H1 (cell line): ENCODE measurements around the gene ELP4. TPM values are rescaled to one million over a fixed set of nuclear protein-coding genes. Genes with fewer than 3 reads are reported as not detected.

Source experiments
- CTCF ChIA-PET: fragments of 300-600 bp; sonication (Branson Sonifier 250); formaldehyde crosslinking; loops from one replicate; lab custom pipeline; 2021; ENCODE audit not compliant: partially characterized antibody; lab: Charles Lee
- POLR2A ChIA-PET: fragments of 300-600 bp; sonication (Branson Sonifier 250); formaldehyde crosslinking; loops from one replicate; lab custom pipeline; 2021; ENCODE audit warnings: inconsistent platforms; ENCODE audit not compliant: partially characterized antibody; lab: Charles Lee
- DNase-seq, 2 experiments: peaks; one replicate each; pipeline versions ENCODE4 v3.0.0 to v3.0.0-alpha.2; 2010 to 2022; ENCODE audit warnings: low spot score in 2 of 2, low read depth in 1 of 2, mixed read lengths in 1 of 2
- FAIRE-seq: peaks from 2 replicates; lab custom pipeline; 2011; peaks lifted over from hg19 to GRCh38; lab: Jason Lieb, UNC
- H2AFZ ChIP-seq: 2 replicates; pipeline ENCODE4 v1.8.1; 2012; ENCODE audit warnings: low read length, inconsistent platforms
- H2AK5ac ChIP-seq: 2 replicates; pipeline ENCODE4 v1.6.1; 2013; ENCODE audit warnings: low read depth, low read length
- H2BK120ac ChIP-seq: replicated peaks from 2 replicates; pipeline ENCODE3; 2013; ENCODE audit warnings: low read depth, low read length, inconsistent platforms
- H2BK12ac ChIP-seq: 2 replicates; pipeline ENCODE4 v1.6.1; 2013; ENCODE audit warnings: low read depth, low read length
- H2BK15ac ChIP-seq: 2 replicates; pipeline ENCODE4 v1.6.1; 2013; ENCODE audit warnings: low read length
- H2BK20ac ChIP-seq: 2 replicates; pipeline ENCODE4 v1.6.1; 2013; ENCODE audit warnings: low read length
- H2BK5ac ChIP-seq: 2 replicates; pipeline ENCODE4 v1.6.1; 2013; ENCODE audit warnings: low read depth, low read length
- H3K14ac ChIP-seq: 2 replicates; pipeline ENCODE4 v1.6.1; 2013; ENCODE audit warnings: inconsistent platforms; ENCODE audit not compliant: insufficient read length
- H3K18ac ChIP-seq: 2 replicates; pipeline ENCODE4 v1.6.1; 2013; ENCODE audit warnings: low read length; ENCODE audit errors: extremely low read depth
- H3K23ac ChIP-seq: 2 replicates; pipeline ENCODE4 v1.6.1; 2013; ENCODE audit warnings: inconsistent platforms; ENCODE audit not compliant: insufficient read length
- H3K23me2 ChIP-seq: 2 replicates; pipeline ENCODE4 v1.6.1; 2013; ENCODE audit warnings: low read depth, low read length
- H3K27ac ChIP-seq: 2 replicates; pipeline ENCODE4 v1.6.1; 2011; ENCODE audit warnings: low read depth, low read length, inconsistent platforms
- H3K27me3 ChIP-seq, 4 experiments: replicated peaks in 1 of 4; 1 replicate in 1 of 4; 2 replicates in 3 of 4; pipeline versions ENCODE4 v1.6.1 to v1.8.1; 2011 to 2013; ENCODE audit warnings: low read length in 3 of 4, mild to moderate bottlenecking in 3 of 4, inconsistent platforms in 2 of 4, mixed read lengths in 2 of 4, moderate library complexity in 1 of 4; ENCODE audit not compliant: control insufficient read depth in 3 of 4, insufficient read depth in 3 of 4; ENCODE audit errors: extremely low read depth in 1 of 4
- H3K36me3 ChIP-seq, 4 experiments: 2 replicates each; pipeline versions ENCODE4 v1.6.1 to v1.8.1; 2011 to 2013; ENCODE audit warnings: mild to moderate bottlenecking in 4 of 4, low read length in 3 of 4, moderate library complexity in 2 of 4, control low read depth in 1 of 4, inconsistent platforms in 1 of 4; ENCODE audit not compliant: insufficient read depth in 4 of 4, control insufficient read depth in 2 of 4
- H3K4ac ChIP-seq: replicated peaks from 2 replicates; pipeline ENCODE3; 2013; ENCODE audit warnings: low read length, low read depth, mixed read lengths, inconsistent platforms; ENCODE audit not compliant: insufficient read length
- H3K4me1 ChIP-seq, 4 experiments: replicated peaks in 1 of 4; 1 replicate in 1 of 4; 2 replicates in 3 of 4; pipeline versions ENCODE4 v1.6.1 to v1.8.1; 2011 to 2013; ENCODE audit warnings: low read length in 3 of 4, inconsistent platforms in 2 of 4, mixed read lengths in 1 of 4; ENCODE audit not compliant: insufficient read depth in 4 of 4, control insufficient read depth in 3 of 4
- H3K4me2 ChIP-seq, 2 experiments: 2 replicates each; pipeline versions ENCODE4 v1.6.1 to v1.8.1; 2011 to 2013; ENCODE audit warnings: low read depth in 2 of 2, low read length in 2 of 2, control low read depth in 1 of 2, inconsistent platforms in 1 of 2, mild to moderate bottlenecking in 1 of 2; ENCODE audit not compliant: insufficient read depth in 1 of 2
- H3K4me3 ChIP-seq, 4 experiments: fragments of 200-600, 300-600 bp in 1 of 4; sonication (generic), shearing (Covaris generic), sonication (Bioruptor Twin) in 1 of 4; 2 replicates each; pipeline versions ENCODE4 v1.5.1 to v1.8.1; 2011 to 2016; ENCODE audit warnings: low read length in 4 of 4, low read depth in 3 of 4, control low read depth in 2 of 4, inconsistent platforms in 2 of 4, mild to moderate bottlenecking in 2 of 4, mixed read lengths in 1 of 4, moderate library complexity in 1 of 4; ENCODE audit not compliant: insufficient read depth in 2 of 4; ENCODE audit errors: extremely low read depth in 1 of 4
- H3K56ac ChIP-seq: replicated peaks from 2 replicates; pipeline ENCODE3; 2013; ENCODE audit warnings: low read depth, mild to moderate bottlenecking, mixed read lengths, low read length, inconsistent platforms; ENCODE audit not compliant: insufficient read length
- H3K79me1 ChIP-seq: 2 replicates; pipeline ENCODE4 v1.6.1; 2013; ENCODE audit warnings: low read depth, low read length, control low read depth
- H3K79me2 ChIP-seq, 2 experiments: 2 replicates each; pipeline versions ENCODE4 v1.6.1 to v1.8.1; 2012 to 2013; ENCODE audit warnings: low read length in 2 of 2, mild to moderate bottlenecking in 2 of 2, inconsistent platforms in 1 of 2; ENCODE audit not compliant: insufficient read depth in 2 of 2, control insufficient read depth in 1 of 2
- H3K9ac ChIP-seq, 4 experiments: replicated peaks in 1 of 4; 1 replicate in 1 of 4; 2 replicates in 3 of 4; pipeline versions ENCODE4 v1.6.1 to v1.8.1; 2011 to 2013; ENCODE audit warnings: low read depth in 3 of 4, low read length in 3 of 4, control low read depth in 2 of 4, mild to moderate bottlenecking in 2 of 4, moderate library complexity in 2 of 4, inconsistent platforms in 1 of 4; ENCODE audit errors: extremely low read depth in 1 of 4
- H3K9me3 ChIP-seq, 2 experiments: 2 replicates each; pipeline versions ENCODE4 v1.6.1 to v1.8.1; 2012 to 2013; ENCODE audit warnings: mild to moderate bottlenecking in 2 of 2, moderate library complexity in 2 of 2, control low read depth in 1 of 2, inconsistent platforms in 1 of 2, low read depth in 1 of 2, low read length in 1 of 2, mixed read lengths in 1 of 2; ENCODE audit not compliant: insufficient read depth in 2 of 2
- H4K20me1 ChIP-seq, 2 experiments: replicated peaks in 1 of 2; 2 replicates each; pipeline versions ENCODE3 to v1.8.1; 2011 to 2013; ENCODE audit warnings: inconsistent platforms in 2 of 2, low read length in 2 of 2, mild to moderate bottlenecking in 1 of 2; ENCODE audit not compliant: insufficient read depth in 2 of 2, control insufficient read depth in 1 of 2
- H4K5ac ChIP-seq: 2 replicates; pipeline ENCODE4 v1.6.1; 2013; ENCODE audit warnings: low read length, low read depth, mixed read lengths, inconsistent platforms; ENCODE audit not compliant: insufficient read length
- H4K8ac ChIP-seq: 2 replicates; pipeline ENCODE4 v1.8.0; 2013; ENCODE audit warnings: mild to moderate bottlenecking, moderate library complexity, low read length, inconsistent platforms; ENCODE audit not compliant: insufficient read depth; ENCODE audit errors: extremely low read depth
- H4K91ac ChIP-seq: replicated peaks from 2 replicates; pipeline ENCODE3; 2013; ENCODE audit warnings: low read length, mixed read lengths, inconsistent platforms; ENCODE audit not compliant: insufficient read length
- ASH2L ChIP-seq: fragments of 200-600, 300-600 bp; sonication (generic); IDR thresholded peaks from one replicate; pipeline ENCODE4 v1.7.1; 2017; ENCODE audit warnings: low read length
- CTBP2 ChIP-seq: IDR thresholded peaks from 2 replicates; pipeline ENCODE4 v1.7.0; 2011; ENCODE audit warnings: borderline replicate concordance, mild to moderate bottlenecking, moderate library complexity, mixed read lengths, low read length; ENCODE audit not compliant: insufficient read depth, insufficient read length
- EZH2 ChIP-seq: fragments of 200-600 bp; sonication (generic); IDR thresholded peaks from 2 replicates; pipeline ENCODE4 v1.7.1; 2012; ENCODE audit warnings: low read depth, mild to moderate bottlenecking, moderate library complexity, low read length, inconsistent platforms; ENCODE audit not compliant: severe bottlenecking
- KDM4A ChIP-seq: IDR thresholded peaks from one replicate; pipeline ENCODE4 v1.7.1; 2012; ENCODE audit warnings: low read depth, mild to moderate bottlenecking, moderate library complexity, low read length, inconsistent platforms; ENCODE audit not compliant: severe bottlenecking
- POLR2A ChIP-seq, 2 experiments: IDR thresholded peaks; 1 replicate in 1 of 2; 2 replicates in 1 of 2; pipeline ENCODE4 v1.6.1; 2011; ENCODE audit warnings: low read depth in 2 of 2, low read length in 2 of 2, mild to moderate bottlenecking in 2 of 2; ENCODE audit errors: control extremely low read depth in 1 of 2
- RAD21 ChIP-seq, 2 experiments: IDR thresholded peaks in 1 of 2; conservative IDR thresholded peaks in 1 of 2; 2 replicates each; pipeline ENCODE4 v1.6.1; 2011; ENCODE audit warnings: low read depth in 2 of 2, low read length in 2 of 2, improper control_type of control experiment in 1 of 2, inconsistent platforms in 1 of 2, mild to moderate bottlenecking in 1 of 2, moderate library complexity in 1 of 2
- RBBP5 ChIP-seq: IDR thresholded peaks from 2 replicates; pipeline ENCODE4 v1.7.1; 2012; ENCODE audit warnings: low read depth, mild to moderate bottlenecking, inconsistent platforms, low read length, moderate library complexity, borderline replicate concordance
- RNF2 ChIP-seq: fragments of 200-900, 300-1000 bp; sonication (generic); IDR thresholded peaks from 2 replicates; pipeline ENCODE4 v1.7.1; 2016; ENCODE audit warnings: borderline replicate concordance, low read depth, mild to moderate bottlenecking, antibody characterized with exemption, low read length; ENCODE audit not compliant: poor library complexity, severe bottlenecking; ENCODE audit errors: missing control alignments
- SUZ12 ChIP-seq: fragments of 200-600 bp; sonication (generic); IDR thresholded peaks from 2 replicates; pipeline ENCODE4 v1.6.1; 2012; ENCODE audit warnings: mild to moderate bottlenecking, inconsistent platforms, low read length, moderate library complexity, mixed read lengths
- TBP ChIP-seq: IDR thresholded peaks from 2 replicates; pipeline ENCODE4 v1.6.1; 2011; ENCODE audit warnings: low read depth, low read length, improper control_type of control experiment
- WGBS, 2 experiments: shearing (Covaris generic) in 1 of 2; methylation state at CpG; one replicate each; pipeline versions ENCODE4 v1.1.6 to v1.1.7; 2013 to 2015; ENCODE audit warnings: low lambda C conversion rate in 2 of 2, mixed read lengths in 2 of 2, inconsistent platforms in 1 of 2, low coverage in 1 of 2, missing lambda C conversion rate in 1 of 2; ENCODE audit not compliant: insufficient replicate concordance in 2 of 2, insufficient coverage in 1 of 2, insufficient read length in 1 of 2; ENCODE audit errors: extremely low coverage in 1 of 2, missing lambda C conversion rate in 1 of 2; 5-methylcytosine and 5-hydroxymethylcytosine counted together
- polyA plus RNA-seq, 7 experiments: library from polyadenylated mRNA; depleted of rRNA in 3 of 7; stranded (reverse) in 5 of 7; unstranded in 2 of 7; fragments of >200 nt in 5 of 7; fragments of 200-250 nt in 2 of 7; gene quantifications; 1 replicate in 5 of 7; 2 replicates in 1 of 7; 4 replicates in 1 of 7; pipeline versions ENCODE4 v1.2.1 to v1.2.3, GENCODE V29; 2011 to 2013; ENCODE audit warnings: missing spikeins in 2 of 7, mixed read lengths in 2 of 7
- total RNA-seq: library from RNA; stranded (reverse); fragmentation: NEBNext Ultra II Directional; extraction: Animal tissue kit (Norgen Biotek cat#: 25700); gene quantifications from 2 replicates; pipeline ENCODE4 v1.2.1, GENCODE V29; 2021

The ELP4 gene
- total and polyA plus RNA-seq, 2 of the 8 experiments (the other 6 are each of a cell fraction or from before 2014, with no cell fraction given): 14.0 to 18.6 TPM

DNA sequence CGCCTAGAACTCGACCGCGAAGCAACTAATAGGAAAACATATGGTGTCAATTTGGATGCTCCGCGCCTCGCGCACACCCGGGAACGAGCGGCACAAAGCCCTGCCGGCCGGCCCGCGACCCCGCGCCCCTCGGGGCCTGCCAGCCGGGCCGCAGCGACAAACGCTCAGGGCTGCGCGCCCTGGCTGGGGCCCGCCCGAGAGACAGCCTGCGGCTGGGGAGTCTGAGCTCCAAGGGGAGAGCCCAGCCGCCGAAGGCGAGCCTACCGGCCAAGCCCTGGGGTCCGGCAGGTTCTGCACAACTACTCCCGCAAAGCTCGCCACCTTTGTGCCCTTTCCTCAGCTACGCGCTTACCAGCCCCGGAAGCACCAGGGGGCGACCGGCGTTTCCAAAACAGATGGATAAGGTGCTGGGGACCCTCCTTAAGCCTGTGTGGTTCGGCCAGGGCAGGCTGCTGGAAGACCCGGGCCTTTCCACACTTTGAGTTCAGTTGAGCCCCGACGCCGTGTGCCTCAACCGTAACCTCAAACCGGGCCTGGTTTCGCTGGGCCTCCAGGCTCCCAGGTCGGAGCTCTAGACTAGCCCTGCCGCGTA lies 295.6 kb downstream of the ELP4 start:
- H4K91ac ChIP-seq: no peak overlapping the region
- H3K14ac ChIP-seq: no peak overlapping the region
- H4K5ac ChIP-seq: no peak overlapping the region
- H2BK12ac ChIP-seq: no peak overlapping the region; the same call in 1 of the 2 replicates
- H3K9ac ChIP-seq: no peak overlapping the region
- H2BK15ac ChIP-seq: no peak overlapping the region; the same call in 1 of the 2 replicates
- no peak overlapping the region for H3K23ac ChIP-seq
- peak; percentile 45; the same call in 1 of the 2 replicates for TF ChIP-seq RBBP5
- no peak for TF ChIP-seq TBP
- TF ChIP-seq RNF2: peak; percentile 70
- peak; percentile 92 for TF ChIP-seq EZH2
- TF ChIP-seq KDM4A: peak; percentile 49
- TF ChIP-seq ASH2L: no peak
- TF ChIP-seq POLR2A (IDR thresholded peaks at IDR 0.05; ENCODE audit: control extremely low read depth in 1 of 2, low read depth in 2 of 2, low read length in 2 of 2): no peak
- peak; percentile 44 for TF ChIP-seq CTBP2
- 0 out of 4 replicates have a peak, but pooled peaks have one; percentile 3 to 6 for TF ChIP-seq RAD21 (IDR thresholded peaks at IDR 0.05 in 1 of 2, conservative IDR thresholded peaks at IDR 0.05 in 1 of 2; ENCODE audit: low read depth in 2 of 2, low read length in 2 of 2)
- TF ChIP-seq SUZ12: peak; percentile 63
- CTCF ChIA-PET: interaction anchor here (0.7 to 7.2 kb wide), 7 partner anchors 8 to 156 kb away, joined by 3 to 88 read pairs (median 5); no protein-coding TSS in a partner anchor
- no peak overlapping the region; the same call in 1 of the 2 replicates for H2BK20ac ChIP-seq
- no peaks in the 10 kb centered on the region for H3K36me3 ChIP-seq
- no peak overlapping the region for H3K27ac ChIP-seq
- no peaks in the 10 kb centered on the region for H3K9me3 ChIP-seq
- H3K56ac ChIP-seq: no peak overlapping the region
- POLR2A ChIA-PET: interaction anchor here (0.7 to 2.9 kb wide), 4 partner anchors 12 to 19 kb away, joined by 3 to 18 read pairs (median 4); no protein-coding TSS in a partner anchor
- no peak overlapping the region for H2AK5ac ChIP-seq
- H3K79me2 ChIP-seq: no peaks in the 10 kb centered on the region
- peak overlapping the region; percentile 85 for H3K18ac ChIP-seq
- 2% methylated on average over 49 of the region's 51 CpGs; no CpG with 5 or more reads in 1 of the 2 experiments for WGBS, 2 experiments
- H3K4me2 ChIP-seq: peak overlapping the region; percentile 56 to 75
- peaks cover 2 to 32% of the 10 kb centered on the region in 2 experiments for H4K20me1 ChIP-seq
- peak overlapping the region; percentile 48 for H3K4ac ChIP-seq
- H3K23me2 ChIP-seq: no peaks in the 10 kb centered on the region; the same call in 1 of the 2 replicates
- H2AFZ ChIP-seq: no peak overlapping the region
- peak overlapping the region; percentile 14 to 56 (median 38); a peak in 6 of 8 replicates for H3K4me3 ChIP-seq
- H2BK120ac ChIP-seq: no peak overlapping the region
- H3K27me3 ChIP-seq: peaks cover 89 to 100% (median 97%) of the 10 kb centered on the region in 4 experiments
- H3K4me1 ChIP-seq: peaks cover 27 to 50% (median 29%) of the 10 kb centered on the region in 4 experiments
- no peak overlapping the region; the same call in 1 of the 2 replicates for H4K8ac ChIP-seq
- DNase-seq (peak in 1 of 2 experiments; percentile 82), FAIRE-seq (no peak)
- no peak overlapping the region for H2BK5ac ChIP-seq
- no peaks in the 10 kb centered on the region for H3K79me1 ChIP-seq
